ENCODE measurements around the gene GALNS. TPM values are rescaled to one million over a fixed set of nuclear protein-coding genes. Genes with fewer than 3 reads are reported as not detected.

Gene GALNS
- total and polyA plus RNA-seq, 4 donors: 6.8 to 20.6 (median 10.8) TPM

DNA sequence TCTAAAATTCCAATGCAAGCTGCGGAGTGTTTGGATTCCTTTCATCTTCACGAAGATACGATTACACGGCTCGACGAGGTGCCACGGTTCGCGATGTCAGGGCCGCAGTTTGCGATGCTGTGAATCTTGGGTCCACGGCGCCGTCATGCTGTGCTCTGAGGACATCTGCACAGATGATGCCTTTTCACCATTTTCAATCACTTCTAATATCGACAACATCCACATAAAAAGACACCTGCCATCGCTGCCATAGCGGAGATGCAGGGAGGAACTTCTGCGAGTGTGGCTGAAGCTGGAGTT lies 38.2 kb downstream of the GALNS start:
- H3K9ac ChIP-seq (ENCODE audit: low read depth in 1 of 2, low read length in 2 of 2): no peak overlapping the region
- H3K36me3 ChIP-seq (ENCODE audit: control insufficient read depth in 4 of 4, insufficient read depth in 3 of 4, low read depth in 1 of 4, low read length in 3 of 4): peaks cover 0 to 15% (median 3%) of the 10 kb centered on the region in 4 donors
- TF ChIP-seq GABPA (IDR thresholded peaks at IDR 0.05 in 1 of 2, conservative IDR thresholded peaks at IDR 0.05 in 1 of 2): no peak
- TF ChIP-seq JUND (IDR thresholded peaks at IDR 0.05): no peak
- TF ChIP-seq FOXA2 (IDR thresholded peaks at IDR 0.05): no peak
- no peak for TF ChIP-seq NR2F2 (IDR thresholded peaks at IDR 0.05)
- no peak for TF ChIP-seq SP1 (IDR thresholded peaks at IDR 0.05)
- no peak for TF ChIP-seq TAF1 (conservative IDR thresholded peaks at IDR 0.05)
- TF ChIP-seq, protein P1, sequence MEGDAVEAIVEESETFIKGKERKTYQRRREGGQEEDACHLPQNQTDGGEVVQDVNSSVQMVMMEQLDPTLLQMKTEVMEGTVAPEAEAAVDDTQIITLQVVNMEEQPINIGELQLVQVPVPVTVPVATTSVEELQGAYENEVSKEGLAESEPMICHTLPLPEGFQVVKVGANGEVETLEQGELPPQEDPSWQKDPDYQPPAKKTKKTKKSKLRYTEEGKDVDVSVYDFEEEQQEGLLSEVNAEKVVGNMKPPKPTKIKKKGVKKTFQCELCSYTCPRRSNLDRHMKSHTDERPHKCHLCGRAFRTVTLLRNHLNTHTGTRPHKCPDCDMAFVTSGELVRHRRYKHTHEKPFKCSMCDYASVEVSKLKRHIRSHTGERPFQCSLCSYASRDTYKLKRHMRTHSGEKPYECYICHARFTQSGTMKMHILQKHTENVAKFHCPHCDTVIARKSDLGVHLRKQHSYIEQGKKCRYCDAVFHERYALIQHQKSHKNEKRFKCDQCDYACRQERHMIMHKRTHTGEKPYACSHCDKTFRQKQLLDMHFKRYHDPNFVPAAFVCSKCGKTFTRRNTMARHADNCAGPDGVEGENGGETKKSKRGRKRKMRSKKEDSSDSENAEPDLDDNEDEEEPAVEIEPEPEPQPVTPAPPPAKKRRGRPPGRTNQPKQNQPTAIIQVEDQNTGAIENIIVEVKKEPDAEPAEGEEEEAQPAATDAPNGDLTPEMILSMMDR (IDR thresholded peaks at IDR 0.05; ENCODE audit: low read depth, low read length, missing input control): no peak
- TF ChIP-seq HNF4G (IDR thresholded peaks at IDR 0.05): no peak
- TF ChIP-seq HNF4A (conservative IDR thresholded peaks at IDR 0.05): no peak
- TF ChIP-seq, protein P2, sequence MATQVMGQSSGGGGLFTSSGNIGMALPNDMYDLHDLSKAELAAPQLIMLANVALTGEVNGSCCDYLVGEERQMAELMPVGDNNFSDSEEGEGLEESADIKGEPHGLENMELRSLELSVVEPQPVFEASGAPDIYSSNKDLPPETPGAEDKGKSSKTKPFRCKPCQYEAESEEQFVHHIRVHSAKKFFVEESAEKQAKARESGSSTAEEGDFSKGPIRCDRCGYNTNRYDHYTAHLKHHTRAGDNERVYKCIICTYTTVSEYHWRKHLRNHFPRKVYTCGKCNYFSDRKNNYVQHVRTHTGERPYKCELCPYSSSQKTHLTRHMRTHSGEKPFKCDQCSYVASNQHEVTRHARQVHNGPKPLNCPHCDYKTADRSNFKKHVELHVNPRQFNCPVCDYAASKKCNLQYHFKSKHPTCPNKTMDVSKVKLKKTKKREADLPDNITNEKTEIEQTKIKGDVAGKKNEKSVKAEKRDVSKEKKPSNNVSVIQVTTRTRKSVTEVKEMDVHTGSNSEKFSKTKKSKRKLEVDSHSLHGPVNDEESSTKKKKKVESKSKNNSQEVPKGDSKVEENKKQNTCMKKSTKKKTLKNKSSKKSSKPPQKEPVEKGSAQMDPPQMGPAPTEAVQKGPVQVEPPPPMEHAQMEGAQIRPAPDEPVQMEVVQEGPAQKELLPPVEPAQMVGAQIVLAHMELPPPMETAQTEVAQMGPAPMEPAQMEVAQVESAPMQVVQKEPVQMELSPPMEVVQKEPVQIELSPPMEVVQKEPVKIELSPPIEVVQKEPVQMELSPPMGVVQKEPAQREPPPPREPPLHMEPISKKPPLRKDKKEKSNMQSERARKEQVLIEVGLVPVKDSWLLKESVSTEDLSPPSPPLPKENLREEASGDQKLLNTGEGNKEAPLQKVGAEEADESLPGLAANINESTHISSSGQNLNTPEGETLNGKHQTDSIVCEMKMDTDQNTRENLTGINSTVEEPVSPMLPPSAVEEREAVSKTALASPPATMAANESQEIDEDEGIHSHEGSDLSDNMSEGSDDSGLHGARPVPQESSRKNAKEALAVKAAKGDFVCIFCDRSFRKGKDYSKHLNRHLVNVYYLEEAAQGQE (IDR thresholded peaks at IDR 0.05): no peak
- no peaks in the 10 kb centered on the region for H3K9me3 ChIP-seq (ENCODE audit: control insufficient read depth in 4 of 4, low read length in 3 of 4)
- 93% methylated on average over 18 of the region's 18 CpGs for WGBS
- DNase-seq (ENCODE audit: low spot score): no peak
- H3K27ac ChIP-seq (ENCODE audit: low read depth in 1 of 2, low read length in 2 of 2): no peak overlapping the region
- no peaks in the 10 kb centered on the region for H3K4me1 ChIP-seq (ENCODE audit: control insufficient read depth in 4 of 4, insufficient read depth in 4 of 4, low read length in 3 of 4)
- no peaks in the 10 kb centered on the region for H3K27me3 ChIP-seq (ENCODE audit: control insufficient read depth in 4 of 4, insufficient read depth in 4 of 4, low read length in 3 of 4)
- no peak overlapping the region for H3K4me3 ChIP-seq (ENCODE audit: low read depth in 1 of 3, low read length in 3 of 3)

DNA sequence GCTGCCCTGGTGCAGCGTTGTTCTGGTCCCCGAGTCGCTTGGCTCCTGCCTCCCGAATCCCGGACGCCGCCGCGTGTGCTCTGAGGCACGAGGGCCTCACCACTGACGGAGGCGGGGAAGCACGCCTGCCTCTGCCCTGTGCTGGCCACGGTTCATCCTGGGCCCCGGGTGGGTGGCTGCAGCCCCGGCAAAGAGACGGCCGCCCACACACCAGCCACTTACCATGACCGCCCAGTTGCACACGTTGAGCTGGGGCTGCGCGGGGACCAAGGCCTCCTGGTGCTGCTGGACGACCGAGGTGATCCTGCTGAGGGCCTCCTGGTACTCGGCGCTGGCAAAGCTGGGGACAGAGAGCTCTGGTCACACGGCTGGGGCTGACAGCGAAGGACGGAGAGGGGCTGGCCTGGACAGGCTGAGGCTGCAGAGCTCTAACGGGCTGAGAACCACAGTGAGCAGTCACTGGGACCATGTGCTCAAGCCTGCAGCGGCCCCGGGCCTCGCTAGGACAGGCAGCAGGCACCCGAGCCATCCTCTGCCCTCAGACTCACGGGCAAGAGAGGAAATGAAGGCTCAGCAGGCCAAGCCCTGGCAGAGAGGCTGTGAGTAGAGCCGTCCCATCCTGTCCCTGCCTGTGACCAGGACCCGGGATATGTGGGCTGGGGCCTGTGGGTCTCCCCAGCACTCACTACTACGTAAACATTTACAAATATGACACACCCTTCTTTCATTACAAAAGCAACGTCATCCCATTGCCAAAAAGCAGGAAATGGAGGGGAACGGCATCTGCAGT lies 38.8 kb downstream of the GALNS start:
- Histone ChIP-seq H3K36me3 (ENCODE audit: control insufficient read depth in 4 of 4, insufficient read depth in 3 of 4, low read depth in 1 of 4, low read length in 3 of 4) (peaks cover 0 to 13% (median 3%) of the 10 kb centered on the region in 4 donors), H3K27ac (ENCODE audit: low read depth in 1 of 2, low read length in 2 of 2) (no peak overlapping the region), H3K4me1 (ENCODE audit: control insufficient read depth in 4 of 4, insufficient read depth in 4 of 4, low read length in 3 of 4) (no peaks in the 10 kb centered on the region), H3K9ac (ENCODE audit: low read depth in 1 of 2, low read length in 2 of 2) (no peak overlapping the region), H3K4me3 (ENCODE audit: low read depth in 1 of 3, low read length in 3 of 3) (no peak overlapping the region), H3K9me3 (ENCODE audit: control insufficient read depth in 4 of 4, low read length in 3 of 4) (no peaks in the 10 kb centered on the region), H3K27me3 (ENCODE audit: control insufficient read depth in 4 of 4, insufficient read depth in 4 of 4, low read length in 3 of 4) (no peaks in the 10 kb centered on the region)
- TF ChIP-seq, protein P2 (IDR thresholded peaks at IDR 0.05): no peak
- TF ChIP-seq TAF1 (conservative IDR thresholded peaks at IDR 0.05) (no peak), EGR1 (IDR thresholded peaks at IDR 0.05; ENCODE audit: low read depth in 2 of 2) (no peak), RAD21 (IDR thresholded peaks at IDR 0.05) (no peak), FOXA1 (IDR thresholded peaks at IDR 0.05) (no peak), NR2F2 (IDR thresholded peaks at IDR 0.05) (no peak), RXRA (IDR thresholded peaks at IDR 0.05) (no peak), JUND (IDR thresholded peaks at IDR 0.05) (no peak), HNF4A (conservative IDR thresholded peaks at IDR 0.05) (no peak), GABPA (IDR thresholded peaks at IDR 0.05 in 1 of 2, conservative IDR thresholded peaks at IDR 0.05 in 1 of 2) (no peak), FOXA2 (IDR thresholded peaks at IDR 0.05) (no peak), HNF4G (IDR thresholded peaks at IDR 0.05) (no peak), YY1 (IDR thresholded peaks at IDR 0.05) (no peak)
- TF ChIP-seq, protein P3, sequence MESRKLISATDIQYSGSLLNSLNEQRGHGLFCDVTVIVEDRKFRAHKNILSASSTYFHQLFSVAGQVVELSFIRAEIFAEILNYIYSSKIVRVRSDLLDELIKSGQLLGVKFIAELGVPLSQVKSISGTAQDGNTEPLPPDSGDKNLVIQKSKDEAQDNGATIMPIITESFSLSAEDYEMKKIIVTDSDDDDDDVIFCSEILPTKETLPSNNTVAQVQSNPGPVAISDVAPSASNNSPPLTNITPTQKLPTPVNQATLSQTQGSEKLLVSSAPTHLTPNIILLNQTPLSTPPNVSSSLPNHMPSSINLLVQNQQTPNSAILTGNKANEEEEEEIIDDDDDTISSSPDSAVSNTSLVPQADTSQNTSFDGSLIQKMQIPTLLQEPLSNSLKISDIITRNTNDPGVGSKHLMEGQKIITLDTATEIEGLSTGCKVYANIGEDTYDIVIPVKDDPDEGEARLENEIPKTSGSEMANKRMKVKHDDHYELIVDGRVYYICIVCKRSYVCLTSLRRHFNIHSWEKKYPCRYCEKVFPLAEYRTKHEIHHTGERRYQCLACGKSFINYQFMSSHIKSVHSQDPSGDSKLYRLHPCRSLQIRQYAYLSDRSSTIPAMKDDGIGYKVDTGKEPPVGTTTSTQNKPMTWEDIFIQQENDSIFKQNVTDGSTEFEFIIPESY (IDR thresholded peaks at IDR 0.05): no peak
- TF ChIP-seq, protein P4, sequence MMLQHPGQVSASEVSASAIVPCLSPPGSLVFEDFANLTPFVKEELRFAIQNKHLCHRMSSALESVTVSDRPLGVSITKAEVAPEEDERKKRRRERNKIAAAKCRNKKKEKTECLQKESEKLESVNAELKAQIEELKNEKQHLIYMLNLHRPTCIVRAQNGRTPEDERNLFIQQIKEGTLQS (IDR thresholded peaks at IDR 0.05): no peak
- TF ChIP-seq, protein P5, sequence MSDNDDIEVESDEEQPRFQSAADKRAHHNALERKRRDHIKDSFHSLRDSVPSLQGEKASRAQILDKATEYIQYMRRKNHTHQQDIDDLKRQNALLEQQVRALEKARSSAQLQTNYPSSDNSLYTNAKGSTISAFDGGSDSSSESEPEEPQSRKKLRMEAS (IDR thresholded peaks at IDR 0.05): no peak
- DNase-seq (ENCODE audit: low spot score): no peak
- 90% methylated on average over 40 of the region's 40 CpGs for WGBS
